Measurements from ENCODE around the gene STX3. TPM values are rescaled to one million over a fixed set of nuclear protein-coding genes. Genes with fewer than 3 reads are reported as not detected.
"Not testable (repeated sequence)": the region's sequence is repeated elsewhere in the genome, so short reads cannot be mapped to it uniquely, and the experiment has no call there.

The STX3 gene
- total RNA-seq, 2 donors from 2014 or later = 6.9 to 12.9 TPM

DNA sequence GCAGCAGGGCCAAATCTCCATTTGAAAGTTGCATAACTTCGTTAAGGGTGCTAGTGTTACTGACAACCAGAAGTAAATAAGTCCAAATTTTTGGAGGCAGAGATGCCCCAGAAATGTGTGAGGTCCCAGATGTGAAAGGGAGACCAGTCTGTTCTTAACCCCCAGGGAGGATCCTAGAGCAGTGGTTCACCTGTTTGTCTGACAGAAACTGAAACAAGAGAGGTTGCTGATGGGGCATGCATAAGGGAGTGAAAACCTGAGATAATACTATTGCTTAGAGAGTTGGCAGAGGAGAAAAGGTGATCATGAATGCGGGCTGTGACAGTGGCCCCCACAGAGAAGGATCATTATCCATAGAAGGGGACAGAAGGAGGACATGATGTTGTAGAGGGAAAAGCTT, 86.3 kb downstream of the STX3 start:
- ATAC-seq (replicated peaks in 1 of 2) = no peak
- H3K4me3 Mint-ChIP-seq = no peak overlapping the region
- peaks cover 8% of the 10 kb centered on the region for H3K27me3 Mint-ChIP-seq (ENCODE audit: low read depth)
- no peaks in the 10 kb centered on the region for H3K4me1 Mint-ChIP-seq (ENCODE audit: low read depth)
- no peak overlapping the region for H3K27ac Mint-ChIP-seq
- no peak for DNase-seq
- H3K9me3 Mint-ChIP-seq = no peaks in the 10 kb centered on the region
- H3K36me3 Mint-ChIP-seq (ENCODE audit: insufficient read depth in 2 of 2) = no peaks in the 10 kb centered on the region

DNA sequence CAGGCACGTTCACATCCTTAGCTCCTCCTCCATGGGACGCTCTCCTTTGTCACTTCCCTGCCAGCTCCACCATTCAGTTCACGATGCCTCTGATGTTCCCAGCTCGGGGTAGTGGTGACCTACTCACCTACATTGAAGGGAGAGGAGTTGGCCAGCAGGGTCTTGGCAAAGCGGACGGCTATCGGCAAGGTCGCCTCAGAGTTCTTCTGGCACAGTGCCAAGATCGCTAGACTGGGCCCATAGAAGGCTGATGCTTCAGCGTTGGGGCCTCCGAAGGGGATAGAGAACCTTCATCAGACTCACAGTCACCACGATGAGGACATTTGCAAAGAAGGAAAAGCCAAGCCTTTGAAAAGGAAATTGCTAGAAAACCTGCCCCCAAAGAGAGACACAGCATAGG, 87.1 kb downstream of the STX3 start:
- no peaks in the 10 kb centered on the region for H3K36me3 Mint-ChIP-seq (ENCODE audit: insufficient read depth in 2 of 2)
- ATAC-seq (replicated peaks in 1 of 2) (no peak), DNase-seq (no peak)
- peaks cover 8% of the 10 kb centered on the region for H3K27me3 Mint-ChIP-seq (ENCODE audit: low read depth)
- H3K4me3 Mint-ChIP-seq = no peak overlapping the region
- H3K27ac Mint-ChIP-seq = no peak overlapping the region
- no peaks in the 10 kb centered on the region for H3K9me3 Mint-ChIP-seq
- H3K4me1 Mint-ChIP-seq (ENCODE audit: low read depth) = no peaks in the 10 kb centered on the region

DNA sequence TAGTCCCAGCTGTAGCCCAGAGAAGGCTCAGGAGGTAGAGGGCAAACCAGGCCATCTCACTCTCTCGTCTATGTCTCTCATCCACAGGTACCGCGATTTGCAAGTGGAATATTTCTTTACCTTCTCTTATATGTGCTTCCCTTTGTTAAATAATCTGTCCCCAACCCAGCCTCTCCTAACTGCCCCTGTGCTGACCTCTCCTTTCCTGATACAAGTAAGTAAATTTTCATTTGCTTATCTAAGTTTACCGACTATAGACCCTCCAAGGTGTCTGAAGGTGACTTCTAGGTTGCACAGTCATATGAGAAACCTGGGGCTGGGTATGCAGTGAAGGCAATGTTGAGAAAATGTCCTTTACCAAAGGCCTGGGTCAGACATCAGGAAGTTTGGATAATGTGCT, 90.2 kb downstream of the STX3 start, which contains the start of gene CBLIF:
Gene CBLIF, minus strand, starts transcription at position 101 of the 400 bp plus-strand sequence. Its CDS starts 46 bp downstream, at position 55.
- Mint-ChIP-seq H3K4me3 (no peak within 1 kb of the TSS), H3K27me3 (ENCODE audit: low read depth) (no peaks in the 10 kb centered on the region), H3K9me3 (peaks cover 0 to 1% of the 10 kb centered on the region in 2 donors), H3K36me3 (ENCODE audit: insufficient read depth in 2 of 2) (no peaks in the 10 kb centered on the region), H3K27ac (no peak within 1 kb of the TSS), H3K4me1 (ENCODE audit: low read depth) (no peaks in the 10 kb centered on the region)
- no peak for DNase-seq
- no peak for ATAC-seq (replicated peaks in 1 of 2)

DNA sequence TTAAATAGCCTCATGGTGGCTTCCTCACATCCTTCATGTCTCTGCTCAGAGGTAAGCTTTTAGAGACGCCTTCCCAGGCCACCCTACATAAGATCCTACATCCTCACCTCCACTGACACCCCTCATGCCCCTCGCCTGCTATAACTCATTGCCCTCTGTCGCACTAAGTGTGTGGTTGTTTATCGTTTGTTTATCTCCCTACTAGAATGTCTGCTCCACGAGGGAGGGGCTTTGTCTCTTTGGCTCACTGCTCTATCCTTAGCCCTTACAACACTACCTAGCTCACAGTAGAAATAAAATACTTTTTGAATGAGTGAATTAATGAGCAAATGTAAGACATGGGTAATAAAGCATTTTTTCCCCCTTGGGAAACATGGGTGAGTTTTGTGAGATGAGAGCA, 91.4 kb downstream of the STX3 start:
- DNase-seq (no peak), ATAC-seq (replicated peaks in 1 of 2) (no peak)
- no peaks in the 10 kb centered on the region for H3K27me3 Mint-ChIP-seq (ENCODE audit: low read depth)
- peaks cover 1 to 2% of the 10 kb centered on the region in 2 donors for H3K9me3 Mint-ChIP-seq
- no peak overlapping the region for H3K27ac Mint-ChIP-seq
- H3K4me1 Mint-ChIP-seq (ENCODE audit: low read depth) = no peaks in the 10 kb centered on the region
- H3K36me3 Mint-ChIP-seq (ENCODE audit: insufficient read depth in 2 of 2) = no peaks in the 10 kb centered on the region
- H3K4me3 Mint-ChIP-seq = no peak overlapping the region

DNA sequence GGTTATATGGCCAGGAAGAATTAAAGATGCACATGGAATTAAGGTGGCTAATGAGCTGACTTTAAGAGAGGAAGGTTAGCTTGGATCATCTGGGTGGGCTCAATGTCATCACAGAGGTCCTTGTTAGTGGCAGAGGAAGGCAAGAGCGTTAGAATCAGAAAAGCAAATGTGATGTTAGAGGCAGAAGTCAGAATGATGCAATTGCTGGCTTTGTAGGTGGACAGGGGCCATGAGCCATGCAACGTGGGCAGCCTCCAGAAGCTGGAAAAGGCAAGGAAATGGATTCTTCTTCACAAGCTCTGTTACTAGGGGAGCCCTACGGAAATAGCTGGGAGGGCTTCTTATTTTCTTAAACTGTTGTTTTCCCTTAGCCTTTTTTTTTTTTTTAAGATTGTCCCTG, 92.5 kb downstream of the STX3 start:
- H3K27ac Mint-ChIP-seq = no peak overlapping the region
- H3K36me3 Mint-ChIP-seq (ENCODE audit: insufficient read depth in 2 of 2) = no peaks in the 10 kb centered on the region
- H3K9me3 Mint-ChIP-seq = peaks cover 1 to 2% of the 10 kb centered on the region in 2 donors
- ATAC-seq (replicated peaks in 1 of 2) (no peak), DNase-seq (no peak)
- H3K4me1 Mint-ChIP-seq (ENCODE audit: low read depth) = no peaks in the 10 kb centered on the region
- no peaks in the 10 kb centered on the region for H3K27me3 Mint-ChIP-seq (ENCODE audit: low read depth)
- H3K4me3 Mint-ChIP-seq = no peak overlapping the region

DNA sequence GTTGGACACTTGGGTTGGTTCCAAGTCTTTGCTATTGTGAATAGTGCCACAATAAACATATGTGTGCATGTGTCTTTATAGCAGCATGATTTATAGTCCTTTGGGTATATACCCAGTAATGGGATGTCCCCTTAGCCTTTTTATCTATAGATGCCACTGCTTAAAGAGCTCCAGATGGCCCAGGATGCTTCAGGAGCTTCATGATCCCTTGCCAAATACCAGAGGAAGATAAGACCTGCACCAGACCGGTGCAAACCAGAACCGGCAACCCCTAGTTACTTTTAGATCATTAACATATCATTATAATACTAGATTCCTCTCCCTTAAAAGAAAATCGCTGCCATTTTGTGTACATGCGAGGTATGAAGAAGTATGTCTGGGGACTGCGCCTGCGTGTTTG, 93.3 kb downstream of the STX3 start:
- not testable (repeated sequence) for ATAC-seq (replicated peaks in 1 of 2); DNase-seq; H3K27ac Mint-ChIP-seq; H3K9me3 Mint-ChIP-seq; H3K27me3 Mint-ChIP-seq (ENCODE audit: low read depth); H3K4me3 Mint-ChIP-seq; H3K36me3 Mint-ChIP-seq (ENCODE audit: insufficient read depth in 2 of 2); H3K4me1 Mint-ChIP-seq (ENCODE audit: low read depth)

DNA sequence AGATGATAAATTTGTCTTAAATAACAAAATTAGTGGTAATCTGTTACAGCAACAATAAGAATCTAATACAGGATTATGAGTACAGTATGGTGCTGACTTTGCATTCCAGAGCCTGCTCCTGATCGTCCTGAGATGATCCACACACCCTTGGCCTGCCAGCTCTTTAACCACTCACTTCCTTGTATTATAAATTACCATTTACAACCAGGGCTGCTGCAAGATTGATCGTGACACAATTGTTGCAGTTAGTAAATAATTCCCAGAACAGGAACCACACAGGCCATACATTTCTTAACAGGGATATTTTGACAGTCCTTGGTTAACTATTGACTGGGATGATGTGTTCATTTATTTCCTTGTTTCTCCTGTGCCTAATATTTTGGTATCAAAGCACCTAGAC, 94.0 kb downstream of the STX3 start:
- H3K4me1 Mint-ChIP-seq (ENCODE audit: low read depth) = no peaks in the 10 kb centered on the region
- no peaks in the 10 kb centered on the region for H3K36me3 Mint-ChIP-seq (ENCODE audit: insufficient read depth in 2 of 2)
- peaks cover 1 to 2% of the 10 kb centered on the region in 2 donors for H3K9me3 Mint-ChIP-seq
- ATAC-seq (replicated peaks in 1 of 2) = no peak
- DNase-seq = no peak
- H3K4me3 Mint-ChIP-seq = no peak overlapping the region
- H3K27me3 Mint-ChIP-seq (ENCODE audit: low read depth) = no peaks in the 10 kb centered on the region
- H3K27ac Mint-ChIP-seq = no peak overlapping the region

DNA sequence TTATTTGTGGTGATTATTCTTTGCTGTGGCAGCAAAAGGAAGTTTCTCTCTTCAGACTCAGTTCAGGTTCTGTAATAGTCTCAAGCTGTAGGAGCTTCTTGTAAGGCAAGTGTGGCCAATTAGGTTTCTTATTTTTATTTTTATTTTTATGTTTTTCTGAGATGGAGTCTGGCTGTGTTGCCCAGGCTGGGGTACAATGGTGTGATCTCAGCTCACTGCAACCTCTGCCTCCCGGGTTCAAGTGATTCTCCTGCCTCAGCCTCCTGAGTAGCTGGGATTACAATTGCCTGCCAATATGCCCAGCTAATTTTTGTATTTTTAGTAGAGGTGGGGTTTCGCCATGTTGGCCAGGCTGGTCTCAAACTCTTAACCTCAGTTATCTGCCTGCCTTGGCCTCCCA, 94.4 kb downstream of the STX3 start:
- H3K9me3 Mint-ChIP-seq; H3K27ac Mint-ChIP-seq; H3K4me3 Mint-ChIP-seq; H3K4me1 Mint-ChIP-seq (ENCODE audit: low read depth); ATAC-seq (replicated peaks in 1 of 2); DNase-seq; H3K27me3 Mint-ChIP-seq (ENCODE audit: low read depth); H3K36me3 Mint-ChIP-seq (ENCODE audit: insufficient read depth in 2 of 2): not testable (repeated sequence)

DNA sequence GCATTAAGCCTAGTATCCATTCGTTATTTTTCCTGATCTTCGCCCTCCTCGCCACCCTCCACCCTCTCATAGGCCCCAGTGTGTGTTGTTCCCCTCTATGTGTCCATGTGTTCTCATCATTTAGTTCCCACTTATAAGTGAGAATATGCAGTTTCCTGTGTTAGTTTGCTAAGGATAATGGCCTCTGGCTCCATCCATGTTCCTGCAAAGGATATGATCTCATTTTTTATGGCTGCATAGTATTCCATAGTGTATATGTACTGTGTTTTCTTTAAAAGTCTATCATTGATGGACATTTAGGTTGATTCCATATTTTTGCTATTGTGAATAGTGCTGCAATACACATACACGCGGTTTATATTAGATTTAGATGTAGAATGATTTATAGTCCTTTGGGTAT, 96.2 kb downstream of the STX3 start:
- not testable (repeated sequence) for H3K9me3 Mint-ChIP-seq; H3K27ac Mint-ChIP-seq; H3K27me3 Mint-ChIP-seq (ENCODE audit: low read depth); H3K4me3 Mint-ChIP-seq; ATAC-seq (replicated peaks in 1 of 2); H3K4me1 Mint-ChIP-seq (ENCODE audit: low read depth); DNase-seq; H3K36me3 Mint-ChIP-seq (ENCODE audit: insufficient read depth in 2 of 2)

DNA sequence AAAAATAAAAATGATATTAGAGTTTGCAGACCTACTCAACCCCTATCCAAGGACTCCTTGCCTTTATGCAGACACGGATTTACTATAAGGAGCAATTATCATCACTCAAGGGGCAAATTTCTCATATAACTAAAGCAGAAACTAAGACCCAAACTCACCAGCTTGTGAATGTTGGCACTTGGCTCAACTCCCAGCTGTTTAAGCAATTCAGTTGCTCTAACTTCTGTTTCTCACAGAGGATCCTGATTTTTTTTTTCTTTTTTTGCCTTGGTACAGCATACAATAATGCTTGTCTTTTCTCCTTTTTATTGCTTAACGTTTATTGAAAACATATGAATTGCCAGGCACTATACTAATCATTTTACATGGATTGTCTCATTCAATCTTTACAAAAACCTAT, 99.7 kb downstream of the STX3 start:
- H3K4me3 Mint-ChIP-seq = no peak overlapping the region
- H3K4me1 Mint-ChIP-seq (ENCODE audit: low read depth) = peaks cover 18% of the 10 kb centered on the region
- peaks cover 0 to 2% of the 10 kb centered on the region in 2 donors for H3K9me3 Mint-ChIP-seq
- no peak for ATAC-seq (replicated peaks in 1 of 2)
- H3K27me3 Mint-ChIP-seq (ENCODE audit: low read depth) = peaks cover 11% of the 10 kb centered on the region
- DNase-seq = no peak
- no peak overlapping the region for H3K27ac Mint-ChIP-seq
- no peaks in the 10 kb centered on the region for H3K36me3 Mint-ChIP-seq (ENCODE audit: insufficient read depth in 2 of 2)

Other genes starting within 250 kb of the STX3 start
- gene OR4D9, start 243.8 kb upstream of the STX3 start, total RNA-seq = not detected
- gene OSBP, start 139.6 kb upstream of the STX3 start, total RNA-seq = 10 to 100 TPM; 61.9 to 67.4 TPM
- 10 to 100 TPM; 70.9 to 75.1 TPM for gene PATL1, start 86.3 kb upstream of the STX3 start, total RNA-seq
- gene OR10V1, start 41.5 kb upstream of the STX3 start, total RNA-seq = not detected
- 10 to 100 TPM; 53.8 to 58.0 TPM for gene MRPL16, start 55.4 kb downstream of the STX3 start, total RNA-seq
- gene CBLIF, start 90.1 kb downstream of the STX3 start, total RNA-seq = not detected
- gene TCN1, start 111.1 kb downstream of the STX3 start, total RNA-seq = not detected
- gene OOSP3, start 123.4 kb downstream of the STX3 start, total RNA-seq = not detected
- not detected for gene OOSP1, start 183.1 kb downstream of the STX3 start, total RNA-seq
- gene OOSP4A, start 208.7 kb downstream of the STX3 start, total RNA-seq = not detected

Data from activated T-cell treated with anti-CD3 and anti-CD28 coated beads, Interleukin-2, amount 50 U/mL, for 72 hours (primary cell).